NCI-H2107 treated with DMSO at 0.1 percent for 48 hours (cell line): ENCODE data around the gene SLC4A8.

ENCODE experiments used
- DNase-seq: peaks from one replicate; lab custom pipeline; 2025; ENCODE audit not compliant: unreplicated experiment; lab: John Stamatoyannopoulos, UW

The SLC4A8 gene

GRCh38 chr12:51393676-51394545, 30.7 kb upstream of the SLC4A8 start:
- no peak for DNase-seq

- no peak for DNase-seq
Observed at GRCh38 chr12:51395283-51396230, 29.1 kb upstream of the SLC4A8 start.

- DNase-seq, result no peak
Observed at GRCh38 chr12:51397670-51398069, 27.0 kb upstream of the SLC4A8 start.

GRCh38 chr12:51399891-51400290, 24.7 kb upstream of the SLC4A8 start:
- DNase-seq, result no peak

- DNase-seq, result no peak
Observed at GRCh38 chr12:51401020-51401419, 23.6 kb upstream of the SLC4A8 start.

- DNase-seq, result no peak
Observed at GRCh38 chr12:51401486-51401885, 23.1 kb upstream of the SLC4A8 start.

- DNase-seq, result no peak
Observed at GRCh38 chr12:51401900-51402299, 22.7 kb upstream of the SLC4A8 start.

GRCh38 chr12:51403159-51403558, 21.5 kb upstream of the SLC4A8 start:
- no peak for DNase-seq

- DNase-seq, result no peak
Observed at GRCh38 chr12:51403681-51404136, 20.9 kb upstream of the SLC4A8 start.

- DNase-seq, result no peak
Observed at GRCh38 chr12:51404627-51405026, 20.0 kb upstream of the SLC4A8 start.

- DNase-seq, result peak; percentile 39
Observed at GRCh38 chr12:51405801-51406207, 18.8 kb upstream of the SLC4A8 start.

GRCh38 chr12:51406290-51406689, 18.3 kb upstream of the SLC4A8 start:
- DNase-seq, result peak; percentile 51

- DNase-seq, result no peak
Observed at GRCh38 chr12:51406859-51407258, 17.8 kb upstream of the SLC4A8 start.

GRCh38 chr12:51407604-51408003, 17.0 kb upstream of the SLC4A8 start:
- no peak for DNase-seq

GRCh38 chr12:51409846-51410245, 14.8 kb upstream of the SLC4A8 start:
- DNase-seq, result no peak

- no peak for DNase-seq
Observed at GRCh38 chr12:51413149-51413548, 11.5 kb upstream of the SLC4A8 start.

- no peak for DNase-seq
Observed at GRCh38 chr12:51413791-51414190, 10.8 kb upstream of the SLC4A8 start.

- DNase-seq, result no peak
Observed at GRCh38 chr12:51415931-51416330, 8.7 kb upstream of the SLC4A8 start.

GRCh38 chr12:51417826-51418225, 6.8 kb upstream of the SLC4A8 start:
- no peak for DNase-seq

- peak; percentile 94 for DNase-seq
Observed at GRCh38 chr12:51419425-51420193, 5.0 kb upstream of the SLC4A8 start.
